B cell (primary cell): ENCODE data around the gene CNST.
"Not testable (repeated sequence)": the region's sequence is repeated elsewhere in the genome, so short reads cannot be mapped to it uniquely, and the experiment has no call there.

ENCODE experiments used
- CTCF ChIP-seq: fragments of 200-600 bp; IDR thresholded peaks from one replicate; pipeline ENCODE4 v1.8.0; 2022; ENCODE audit warnings: antibody characterized with exemption, mild to moderate bottlenecking
- EZH2 ChIP-seq: IDR thresholded peaks from 2 replicates; pipeline ENCODE4 v1.6.1; 2012; ENCODE audit warnings: borderline replicate concordance, low read depth, mild to moderate bottlenecking, moderate library complexity, low read length; ENCODE audit not compliant: insufficient read depth, poor library complexity, severe bottlenecking

GRCh38 chr1:246560833-246561232 is 5.4 kb upstream of the CNST start:
- TF ChIP-seq CTCF, EZH2: not testable (repeated sequence)
